Activated naive CD4-positive, alpha-beta T cell treated with anti-CD3 and anti-CD28 coated beads for 36 hours (primary cell): ENCODE data around the gene RBM39. TPM values are rescaled to one million over a fixed set of nuclear protein-coding genes. Genes with fewer than 3 reads are reported as not detected.
A peak's percentile ranks its signal among the peaks of the same experiment; 100 is the strongest.
"Not testable (repeated sequence)": the region's sequence is repeated elsewhere in the genome, so short reads cannot be mapped to it uniquely, and the experiment has no call there.

Experiments
- CTCF ChIA-PET: fragments of 350-600 bp; sonication (Branson Sonifier 250); formaldehyde crosslinking; loops from one replicate; lab custom pipeline; 2021; ENCODE audit warnings: antibody characterized with exemption; lab: Charles Lee
- DNase-seq: peaks from one replicate; pipeline ENCODE4 v3.0.0-alpha.2; 2020
- H3K27ac Mint-ChIP-seq: one replicate; pipeline ENCODE4 v1.8.0; 2021; ENCODE audit warnings: mild to moderate bottlenecking, mixed read lengths
- H3K27me3 Mint-ChIP-seq: one replicate; pipeline ENCODE4 v1.8.0; 2021; ENCODE audit warnings: low read depth, mixed read lengths
- H3K36me3 Mint-ChIP-seq: one replicate; pipeline ENCODE4 v1.8.0; 2021; ENCODE audit warnings: low read depth, mixed read lengths
- H3K4me1 Mint-ChIP-seq: one replicate; pipeline ENCODE4 v1.8.0; 2021; ENCODE audit warnings: low read depth, mixed read lengths
- H3K4me3 Mint-ChIP-seq: one replicate; pipeline ENCODE4 v1.8.0; 2021; ENCODE audit warnings: mild to moderate bottlenecking, moderate library complexity, mixed read lengths
- H3K9me3 Mint-ChIP-seq: one replicate; pipeline ENCODE4 v1.8.0; 2021; ENCODE audit warnings: mixed read lengths
- intact Hi-C: fragments of 100-400 bp; cut with micrococcal nuclease; formaldehyde crosslinking; loops from one replicate; pipeline ENCODE4 v1.15.1; 2023
- total RNA-seq, 2 experiments: library from RNA; stranded (reverse); gene quantifications; one replicate each; pipeline ENCODE4 v1.2.3, GENCODE V29; 2021

Gene RBM39
- total RNA-seq, 2 experiments from 2014 or later: 297 to 304 TPM

- DNase-seq: no peak
- Mint-ChIP-seq H3K27ac (no peak overlapping the region), H3K4me1 (peaks cover 57% of the 10 kb centered on the region), H3K9me3 (no peaks in the 10 kb centered on the region), H3K36me3 (peaks cover 47% of the 10 kb centered on the region), H3K27me3 (no peaks in the 10 kb centered on the region), H3K4me3 (no peak overlapping the region)
- intact Hi-C loops: no loop called here
- CTCF ChIA-PET: no interaction called here
Measured at GRCh38 chr20:35731862-35732643, 10.0 kb downstream of the RBM39 start.

DNA sequence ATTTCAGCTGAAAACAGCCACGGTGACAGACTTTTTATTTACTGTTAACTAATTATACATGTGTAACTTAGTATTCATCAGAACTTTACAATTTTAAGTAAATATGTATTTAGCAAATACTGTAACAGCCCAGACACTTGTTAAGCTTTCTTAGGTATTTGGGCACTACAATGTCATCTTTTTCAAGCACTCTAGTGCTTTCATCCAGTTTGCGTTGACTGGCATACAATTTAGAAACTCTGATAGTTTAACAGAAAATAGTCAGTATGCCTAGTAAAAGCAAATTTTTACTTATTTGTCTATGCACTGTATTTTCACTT lies 10.6 kb downstream of the RBM39 start:
- Mint-ChIP-seq H3K27me3 (no peaks in the 10 kb centered on the region), H3K9me3 (no peaks in the 10 kb centered on the region), H3K4me1 (peaks cover 54% of the 10 kb centered on the region), H3K27ac (no peak overlapping the region), H3K4me3 (no peak overlapping the region), H3K36me3 (peaks cover 51% of the 10 kb centered on the region)
- intact Hi-C loops: no loop called here
- CTCF ChIA-PET: interaction anchor here (1.3 to 1.9 kb wide), 2 partner anchors 8 to 20 kb away, joined by 3 to 6 read pairs; no protein-coding TSS in a partner anchor
- no peak for DNase-seq

DNA sequence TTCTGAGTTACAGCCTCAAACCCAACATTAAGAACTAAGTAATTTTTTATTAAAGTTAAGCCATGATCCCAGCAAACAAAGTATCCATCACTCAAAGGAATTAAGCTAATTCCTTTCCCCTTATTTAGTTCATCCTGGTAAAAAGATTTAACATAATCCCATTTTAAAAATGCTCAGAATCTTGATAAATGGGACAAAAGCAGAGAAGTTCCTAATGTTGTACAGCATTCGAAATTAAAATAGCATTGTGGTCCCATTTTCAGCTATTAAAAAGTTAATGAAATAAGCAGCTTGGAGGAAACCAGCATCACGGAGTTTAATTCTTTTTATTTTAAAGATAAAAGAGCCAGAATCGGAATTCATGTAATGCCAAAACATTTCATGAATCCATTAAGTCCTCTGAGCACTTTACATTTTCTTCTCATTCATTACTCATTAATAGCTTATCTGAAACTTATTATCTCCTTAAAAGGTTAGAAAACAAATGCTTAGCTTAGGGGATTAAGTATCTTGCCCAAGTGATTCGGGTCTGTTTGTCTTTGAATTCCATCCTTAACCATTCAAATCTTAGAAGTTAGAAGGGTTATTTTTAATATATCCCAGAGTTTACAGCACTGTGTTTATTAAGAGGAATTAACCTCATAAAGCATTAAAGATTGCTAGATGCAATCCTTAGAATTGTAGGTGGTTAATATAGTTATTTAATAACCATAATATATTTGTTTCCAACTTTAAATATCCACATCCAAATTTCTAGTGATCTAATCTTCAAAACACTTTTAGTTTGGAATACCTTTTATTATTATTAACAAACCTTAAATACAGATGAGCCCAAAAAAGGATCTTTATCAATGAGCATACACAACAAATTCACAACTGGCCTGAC lies 11.2 kb downstream of the RBM39 start:
- no peak overlapping the region for H3K27ac Mint-ChIP-seq

GRCh38 chr20:35729836-35730582 lies 12.1 kb downstream of the RBM39 start:
- intact Hi-C loops: no loop called here
- Mint-ChIP-seq H3K9me3 (no peaks in the 10 kb centered on the region), H3K4me1 (peaks cover 49% of the 10 kb centered on the region), H3K27ac (peak overlapping the region; percentile 59), H3K27me3 (no peaks in the 10 kb centered on the region), H3K36me3 (peaks cover 49% of the 10 kb centered on the region), H3K4me3 (no peak overlapping the region)
- CTCF ChIA-PET: interaction anchor here (0.5 to 1.9 kb wide), 4 partner anchors 9 to 37 kb away, joined by 3 to 6 read pairs (median 5); no protein-coding TSS in a partner anchor
- DNase-seq: no peak

More for the DNA sequence above, 11.2 kb downstream of the RBM39 start:
- Mint-ChIP-seq H3K4me3 (no peak overlapping the region), H3K27me3 (no peaks in the 10 kb centered on the region), H3K4me1 (peaks cover 51% of the 10 kb centered on the region), H3K9me3 (no peaks in the 10 kb centered on the region), H3K36me3 (peaks cover 47% of the 10 kb centered on the region)
- CTCF ChIA-PET: interaction anchor here (0.9 to 1.9 kb wide), 3 partner anchors 9 to 19 kb away, joined by 3 to 6 read pairs (median 4); no protein-coding TSS in a partner anchor
- no peak for DNase-seq
- intact Hi-C loops: no loop called here

DNA sequence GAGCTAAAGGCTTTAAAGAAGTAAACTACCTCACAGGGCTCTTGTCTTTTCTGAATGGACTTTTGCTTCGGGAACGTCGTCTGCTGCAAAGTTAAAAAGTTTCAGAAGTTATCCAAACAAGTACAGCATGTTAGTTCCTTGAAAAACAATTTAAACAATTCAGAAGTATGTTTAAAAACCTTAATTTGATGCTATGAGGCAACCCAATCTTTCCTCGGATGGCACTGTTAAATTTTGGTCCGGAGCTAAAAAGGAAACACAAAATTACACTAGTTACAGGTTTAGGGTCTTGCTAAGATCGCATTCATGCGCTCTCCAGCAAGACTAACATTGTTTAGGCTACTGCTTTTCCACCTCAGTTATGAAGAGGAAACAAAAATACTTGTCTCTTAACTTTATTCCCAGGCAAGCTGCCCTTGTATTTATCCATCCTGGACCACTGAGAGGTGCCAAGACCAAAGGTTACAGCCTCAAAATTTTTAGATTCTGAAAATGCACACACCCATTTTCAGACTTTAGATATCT lies 12.7 kb downstream of the RBM39 start:
- H3K27ac Mint-ChIP-seq: no peak overlapping the region
- DNase-seq: no peak
- intact Hi-C loops: no loop called here
- CTCF ChIA-PET: interaction anchor here (0.5 to 1.9 kb wide), 4 partner anchors 10 to 225 kb away, joined by 3 to 6 read pairs (median 5); partner anchors contain the start of gene SCAND1
- H3K4me3 Mint-ChIP-seq: no peak overlapping the region
- peaks cover 48% of the 10 kb centered on the region for H3K4me1 Mint-ChIP-seq
- H3K36me3 Mint-ChIP-seq: peaks cover 49% of the 10 kb centered on the region
- H3K27me3 Mint-ChIP-seq: no peaks in the 10 kb centered on the region
- no peaks in the 10 kb centered on the region for H3K9me3 Mint-ChIP-seq

GRCh38 chr20:35726842-35727711 lies 15.0 kb downstream of the RBM39 start:
- peaks cover 45% of the 10 kb centered on the region for H3K36me3 Mint-ChIP-seq
- H3K4me3 Mint-ChIP-seq: no peak overlapping the region
- H3K9me3 Mint-ChIP-seq: no peaks in the 10 kb centered on the region
- peak overlapping the region; percentile 1 for H3K27ac Mint-ChIP-seq
- peaks cover 39% of the 10 kb centered on the region for H3K4me1 Mint-ChIP-seq
- CTCF ChIA-PET: no interaction called here
- intact Hi-C loops: no loop called here
- no peak for DNase-seq
- no peaks in the 10 kb centered on the region for H3K27me3 Mint-ChIP-seq

DNA sequence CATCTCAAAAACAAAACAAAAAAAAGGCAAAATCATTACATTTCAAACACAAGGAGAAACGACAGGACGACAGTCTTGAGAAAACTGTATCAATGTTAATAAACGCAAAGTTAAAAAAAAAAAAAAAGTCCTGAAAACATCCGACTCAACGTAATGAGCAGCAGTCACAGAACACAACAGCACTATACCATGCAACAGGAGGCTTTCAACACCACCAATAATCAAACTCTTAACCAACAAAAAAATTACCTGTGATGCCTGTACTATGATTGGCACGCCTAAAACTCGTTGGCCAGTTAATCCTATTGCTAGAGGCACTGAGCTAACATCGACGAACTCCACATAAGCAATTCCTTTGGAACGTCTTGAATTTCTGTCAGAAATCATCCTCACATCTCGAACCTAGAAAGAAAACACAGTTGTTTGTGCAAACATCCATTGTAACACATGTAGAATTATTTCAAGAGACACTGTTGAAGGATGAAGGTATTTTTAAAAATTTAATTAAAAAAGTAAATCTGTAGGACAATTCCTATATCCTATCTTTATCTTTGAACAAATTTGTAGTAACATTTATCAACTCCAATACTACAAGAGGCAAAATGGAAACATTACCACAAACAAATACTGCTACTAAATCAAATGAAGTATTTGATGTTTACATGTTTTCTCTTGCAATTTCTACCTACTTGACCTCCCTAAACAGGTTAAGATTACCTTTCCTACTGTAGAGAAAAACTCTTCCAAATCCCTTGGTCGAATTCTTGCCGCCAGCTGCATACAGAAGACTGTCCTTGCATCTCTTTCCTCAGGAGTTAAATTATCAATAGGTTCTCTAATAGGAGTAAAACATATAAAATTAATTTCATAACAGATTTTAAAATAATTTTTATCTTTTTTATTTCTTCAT lies 17.5 kb downstream of the RBM39 start:
- CTCF ChIA-PET: interaction anchor here (1.5 kb wide), 1 partner anchor 15 kb away, joined by 3 read pairs; no protein-coding TSS in a partner anchor
- intact Hi-C loops: no loop called here
- H3K27ac Mint-ChIP-seq: no peak overlapping the region

DNA sequence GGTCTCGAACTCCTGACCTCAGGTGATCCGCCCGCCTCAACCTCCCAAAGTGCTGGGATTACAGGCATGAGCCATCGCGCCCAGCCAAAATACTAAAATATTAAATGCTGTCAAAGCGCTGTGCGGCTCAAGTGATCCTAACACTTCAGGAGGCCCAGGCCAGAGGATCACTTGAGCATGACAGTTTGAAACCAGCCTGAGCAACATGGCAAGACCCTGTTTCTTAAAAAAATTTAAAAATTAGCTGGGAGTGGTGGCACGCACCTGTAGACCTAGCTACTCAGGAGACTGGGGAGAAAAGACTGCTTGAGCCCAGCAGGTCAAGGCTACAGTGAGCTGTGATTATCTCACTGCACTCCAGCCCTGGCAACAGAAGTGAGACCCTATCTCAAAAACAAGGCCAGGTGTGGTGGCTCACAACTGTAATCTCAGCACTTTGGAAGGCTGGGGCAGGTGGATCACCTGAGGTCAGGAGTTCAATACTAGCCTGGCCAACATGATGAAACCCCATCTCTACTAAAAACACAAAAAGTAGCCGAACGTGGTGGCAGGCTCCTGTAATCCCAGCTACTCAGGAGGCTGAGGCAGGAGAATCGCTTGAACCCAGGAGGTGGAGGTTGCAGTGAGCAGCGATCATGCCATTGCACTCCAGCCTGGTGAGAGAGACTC lies 18.3 kb downstream of the RBM39 start:
- H3K27ac Mint-ChIP-seq, H3K27me3 Mint-ChIP-seq, DNase-seq, intact Hi-C loops, H3K9me3 Mint-ChIP-seq, H3K4me3 Mint-ChIP-seq: not testable (repeated sequence)
- CTCF ChIA-PET: interaction anchor here (1.4 to 1.5 kb wide), 2 partner anchors 14 to 16 kb away, joined by 3 read pairs; no protein-coding TSS in a partner anchor
- Mint-ChIP-seq H3K4me1 (peaks cover 46% of the 10 kb centered on the region), H3K36me3 (peaks cover 54% of the 10 kb centered on the region)

More for the DNA sequence above, 17.5 kb downstream of the RBM39 start:
- no peaks in the 10 kb centered on the region for H3K9me3 Mint-ChIP-seq
- no peaks in the 10 kb centered on the region for H3K27me3 Mint-ChIP-seq
- H3K4me1 Mint-ChIP-seq: peaks cover 44% of the 10 kb centered on the region
- peaks cover 54% of the 10 kb centered on the region for H3K36me3 Mint-ChIP-seq
- DNase-seq: no peak
- H3K4me3 Mint-ChIP-seq: no peak overlapping the region

GRCh38 chr20:35723275-35723639 lies 18.8 kb downstream of the RBM39 start:
- H3K4me3 Mint-ChIP-seq, H3K27ac Mint-ChIP-seq, H3K9me3 Mint-ChIP-seq, H3K27me3 Mint-ChIP-seq, DNase-seq, intact Hi-C loops: not testable (repeated sequence)
- CTCF ChIA-PET: interaction anchor here (1.4 to 1.5 kb wide), 2 partner anchors 14 to 16 kb away, joined by 3 read pairs; no protein-coding TSS in a partner anchor
- Mint-ChIP-seq H3K4me1 (peaks cover 46% of the 10 kb centered on the region), H3K36me3 (peaks cover 54% of the 10 kb centered on the region)

- Mint-ChIP-seq H3K9me3 (no peaks in the 10 kb centered on the region), H3K4me3 (no peak overlapping the region), H3K27ac (peak overlapping the region; percentile 44), H3K36me3 (peaks cover 61% of the 10 kb centered on the region), H3K27me3 (no peaks in the 10 kb centered on the region), H3K4me1 (peaks cover 45% of the 10 kb centered on the region)
- intact Hi-C loops: no loop called here
- CTCF ChIA-PET: no interaction called here
- DNase-seq: no peak
Measured at GRCh38 chr20:35721621-35722020, 20.4 kb downstream of the RBM39 start.
